H9 (cell line): ENCODE data around the gene LTBP4. TPM values are rescaled to one million over a fixed set of nuclear protein-coding genes. Genes with fewer than 3 reads are reported as not detected.

Experiments
- DNase-seq: peaks from one replicate; pipeline ENCODE4 v3.0.0-alpha.2; 2017
- H2AFZ ChIP-seq: one replicate; pipeline ENCODE4 v1.6.1; 2013; ENCODE audit warnings: mild to moderate bottlenecking, low read length, control low read depth, moderate library complexity
- H2AK5ac ChIP-seq: 2 replicates; pipeline ENCODE4 v1.6.1; 2013; ENCODE audit warnings: low read length, control low read depth, mixed read lengths; ENCODE audit not compliant: insufficient read length
- H2BK120ac ChIP-seq: one replicate; pipeline ENCODE4 v1.6.1; 2013; ENCODE audit warnings: low read depth, mild to moderate bottlenecking, low read length, control low read depth, inconsistent platforms; ENCODE audit not compliant: poor library complexity, severe bottlenecking
- H2BK12ac ChIP-seq: 2 replicates; pipeline ENCODE4 v1.6.1; 2013; ENCODE audit warnings: low read length, control low read depth, mixed read lengths, low read depth; ENCODE audit not compliant: insufficient read length
- H2BK15ac ChIP-seq: 2 replicates; pipeline ENCODE4 v1.6.1; 2013; ENCODE audit warnings: low read depth, low read length, control low read depth
- H2BK20ac ChIP-seq: one replicate; pipeline ENCODE4 v1.6.1; 2013; ENCODE audit warnings: low read depth, mild to moderate bottlenecking, low read length, control low read depth, inconsistent platforms; ENCODE audit not compliant: poor library complexity, severe bottlenecking
- H2BK5ac ChIP-seq: 2 replicates; pipeline ENCODE4 v1.6.1; 2013; ENCODE audit warnings: low read length, control low read depth, mixed read lengths; ENCODE audit not compliant: insufficient read length
- H3K14ac ChIP-seq: 2 replicates; pipeline ENCODE4 v1.6.1; 2013; ENCODE audit warnings: low read length, control low read depth; ENCODE audit not compliant: insufficient read depth
- H3K18ac ChIP-seq: 2 replicates; pipeline ENCODE4 v1.6.1; 2013; ENCODE audit warnings: low read depth, mild to moderate bottlenecking, mixed read lengths, low read length, control low read depth; ENCODE audit not compliant: insufficient read length
- H3K23ac ChIP-seq: 2 replicates; pipeline ENCODE4 v1.6.1; 2013; ENCODE audit warnings: low read length, control low read depth, mixed read lengths, low read depth; ENCODE audit not compliant: insufficient read length
- H3K23me2 ChIP-seq: 2 replicates; pipeline ENCODE4 v1.6.1; 2013; ENCODE audit warnings: low read depth, mild to moderate bottlenecking, mixed read lengths, low read length, control low read depth; ENCODE audit not compliant: insufficient read length, poor library complexity, severe bottlenecking
- H3K27ac ChIP-seq: 2 replicates; pipeline ENCODE4 v1.5.1; 2013; ENCODE audit warnings: low read length, control low read depth, mixed read lengths, low read depth; ENCODE audit not compliant: insufficient read length
- H3K27me3 ChIP-seq: 2 replicates; pipeline ENCODE4 v1.6.1; 2013; ENCODE audit warnings: low read length, control low read depth, inconsistent platforms; ENCODE audit not compliant: insufficient read depth
- H3K4ac ChIP-seq: 2 replicates; pipeline ENCODE4 v1.6.1; 2013; ENCODE audit warnings: low read depth, mild to moderate bottlenecking, control low read depth, inconsistent platforms, low read length, moderate library complexity
- H3K4me1 ChIP-seq: 2 replicates; pipeline ENCODE4 v1.6.1; 2013; ENCODE audit warnings: low read length, control low read depth, inconsistent platforms; ENCODE audit not compliant: insufficient read depth
- H3K4me2 ChIP-seq: 2 replicates; pipeline ENCODE4 v1.6.1; 2013; ENCODE audit warnings: low read length, control low read depth, mixed read lengths; ENCODE audit not compliant: insufficient read length, insufficient read depth
- H3K56ac ChIP-seq: 2 replicates; pipeline ENCODE4 v1.6.1; 2013; ENCODE audit warnings: low read depth, mild to moderate bottlenecking, mixed read lengths, low read length, control low read depth; ENCODE audit not compliant: insufficient read length
- H3K79me1 ChIP-seq: 2 replicates; pipeline ENCODE4 v1.6.1; 2013; ENCODE audit warnings: low read depth, mild to moderate bottlenecking, moderate library complexity, low read length, control low read depth, inconsistent platforms; ENCODE audit not compliant: insufficient read depth, poor library complexity, severe bottlenecking
- H3K79me2 ChIP-seq: 2 replicates; pipeline ENCODE4 v1.6.1; 2013; ENCODE audit warnings: low read length, control low read depth, inconsistent platforms; ENCODE audit not compliant: insufficient read depth
- H3K9ac ChIP-seq: 2 replicates; pipeline ENCODE4 v1.6.1; 2013; ENCODE audit warnings: low read length, control low read depth, mixed read lengths; ENCODE audit not compliant: insufficient read length; ENCODE audit errors: extremely low read depth
- H3K9me3 ChIP-seq: one replicate; pipeline ENCODE4 v1.6.1; 2013; ENCODE audit warnings: low read depth, low read length, inconsistent platforms; ENCODE audit not compliant: control insufficient read depth
- H3T11ph ChIP-seq: one replicate; pipeline ENCODE4 v1.6.1; 2013; ENCODE audit warnings: mild to moderate bottlenecking, low read length, control low read depth, inconsistent platforms
- H4K20me1 ChIP-seq: one replicate; pipeline ENCODE4 v1.6.1; 2013; ENCODE audit not compliant: control insufficient read depth, insufficient read length, insufficient read depth
- H4K5ac ChIP-seq: 2 replicates; pipeline ENCODE4 v1.6.1; 2013; ENCODE audit warnings: low read depth, mild to moderate bottlenecking, mixed read lengths, low read length, control low read depth; ENCODE audit not compliant: insufficient read length
- H4K8ac ChIP-seq: replicated peaks from 2 replicates; pipeline ENCODE4 v1.6.1; 2013; ENCODE audit warnings: low read length, control low read depth, mixed read lengths, low read depth; ENCODE audit not compliant: insufficient read length
- H4K91ac ChIP-seq: 2 replicates; pipeline ENCODE4 v1.6.1; 2013; ENCODE audit warnings: low read depth, mild to moderate bottlenecking, moderate library complexity, mixed read lengths, low read length, control low read depth; ENCODE audit not compliant: insufficient read length
- H3K27ac Mint-ChIP-seq, 3 experiments: 2 replicates in 2 of 3; 3 replicates in 1 of 3; pipeline ENCODE4 v1.8.0; 2020 to 2021; ENCODE audit warnings: mixed read lengths in 3 of 3, mild to moderate bottlenecking in 1 of 3, moderate library complexity in 1 of 3
- H3K27me3 Mint-ChIP-seq: 2 replicates; pipeline ENCODE4 v1.8.0; 2021; ENCODE audit warnings: low read depth, mild to moderate bottlenecking, moderate library complexity, mixed read lengths
- H3K36me3 Mint-ChIP-seq, 3 experiments: 2 replicates in 2 of 3; 3 replicates in 1 of 3; pipeline ENCODE4 v1.8.0; 2020 to 2021; ENCODE audit warnings: low read depth in 3 of 3, mixed read lengths in 3 of 3; ENCODE audit not compliant: insufficient read depth in 1 of 3
- H3K4me1 Mint-ChIP-seq, 2 experiments: 2 replicates each; pipeline ENCODE4 v1.8.0; 2020; ENCODE audit warnings: mixed read lengths in 2 of 2
- H3K4me3 Mint-ChIP-seq, 2 experiments: 2 replicates in 1 of 2; 3 replicates in 1 of 2; pipeline ENCODE4 v1.8.0; 2020 to 2021; ENCODE audit warnings: mild to moderate bottlenecking in 2 of 2, mixed read lengths in 2 of 2, moderate library complexity in 1 of 2
- H3K9me3 Mint-ChIP-seq, 2 experiments: 2 replicates in 1 of 2; 3 replicates in 1 of 2; pipeline ENCODE4 v1.8.0; 2020; ENCODE audit warnings: mild to moderate bottlenecking in 2 of 2, mixed read lengths in 2 of 2, moderate library complexity in 1 of 2
- WGBS: extraction: QIAGEN DNeasy Blood & Tissue Kit; methylation state at CpG from one replicate; pipeline ENCODE4 v1.1.7; 2013; ENCODE audit warnings: missing lambda C conversion rate, low lambda C conversion rate, mixed read lengths; ENCODE audit not compliant: insufficient read length; ENCODE audit errors: extremely low coverage; 5-methylcytosine and 5-hydroxymethylcytosine counted together
- total RNA-seq: library from RNA; stranded (reverse); gene quantifications from 2 replicates; pipeline ENCODE4 v1.2.1, GENCODE V29; 2021
- TF ChIP-seq, protein P1 (sequence below): fragments of 200-600 bp; sonication (generic); conservative IDR thresholded peaks from 3 replicates; pipeline ENCODE4 v1.8.0; 2021; ENCODE audit warnings: antibody characterized with exemption, mild to moderate bottlenecking

Gene LTBP4
- total RNA-seq, 1 experiment from 2014 or later, result 129 TPM

DNA sequence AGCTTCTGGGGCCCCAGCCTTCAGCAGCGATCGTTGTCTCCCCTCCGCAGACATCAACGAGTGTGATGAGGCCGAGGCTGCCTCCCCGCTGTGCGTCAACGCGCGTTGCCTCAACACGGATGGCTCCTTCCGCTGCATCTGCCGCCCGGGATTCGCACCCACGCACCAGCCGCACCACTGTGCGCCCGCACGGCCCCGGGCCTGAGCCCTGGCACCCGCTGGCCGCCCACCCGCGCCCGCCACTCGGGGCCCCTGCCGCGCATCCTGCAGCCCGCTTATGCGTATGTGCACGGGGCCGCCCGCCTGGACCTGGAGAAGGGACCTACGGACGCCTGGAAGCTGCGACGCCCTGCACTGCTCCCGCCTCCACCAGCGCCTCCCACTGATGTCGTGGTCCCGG, 28.2 kb downstream of the LTBP4 start:
- Mint-ChIP-seq H3K4me1 (peaks cover 35 to 39% of the 10 kb centered on the region in 2 experiments), H3K27me3 (peaks cover 15% of the 10 kb centered on the region), H3K27ac (no peak overlapping the region), H3K36me3 (peaks cover 20 to 48% (median 41%) of the 10 kb centered on the region in 3 experiments; a peak in 6 of 7 replicates), H3K4me3 (no peak overlapping the region), H3K9me3 (peaks cover 0 to 3% of the 10 kb centered on the region in 2 experiments; a peak in 2 of 5 replicates)
- no peak overlapping the region for H3K27ac ChIP-seq
- no peak overlapping the region for H2BK5ac ChIP-seq
- H4K5ac ChIP-seq, result no peak overlapping the region
- no CpG with 5 or more reads among the region's 42 CpGs for WGBS
- H3K4me2 ChIP-seq, result no peak overlapping the region
- no peak overlapping the region for H2BK120ac ChIP-seq
- no peaks in the 10 kb centered on the region for H3K23me2 ChIP-seq
- no peak overlapping the region for H4K8ac ChIP-seq
- H3K4me1 ChIP-seq, result peaks cover 6% of the 10 kb centered on the region; the same call in 1 of the 2 replicates
- H3K27me3 ChIP-seq, result no peaks in the 10 kb centered on the region; the same call in 1 of the 2 replicates
- no peak overlapping the region for H3K14ac ChIP-seq
- DNase-seq, result no peak
- no peaks in the 10 kb centered on the region for H4K20me1 ChIP-seq
- H3K4ac ChIP-seq, result no peak overlapping the region
- no peak overlapping the region for H2AK5ac ChIP-seq
- H3K9ac ChIP-seq, result no peak overlapping the region
- no peaks in the 10 kb centered on the region for H3K79me1 ChIP-seq
- H2AFZ ChIP-seq, result no peak overlapping the region
- H2BK15ac ChIP-seq, result no peak overlapping the region
- H2BK12ac ChIP-seq, result no peak overlapping the region
- no peak overlapping the region for H3K18ac ChIP-seq
- no peaks in the 10 kb centered on the region for H3K9me3 ChIP-seq
- no peaks in the 10 kb centered on the region for H3K79me2 ChIP-seq
- TF ChIP-seq, protein P1, sequence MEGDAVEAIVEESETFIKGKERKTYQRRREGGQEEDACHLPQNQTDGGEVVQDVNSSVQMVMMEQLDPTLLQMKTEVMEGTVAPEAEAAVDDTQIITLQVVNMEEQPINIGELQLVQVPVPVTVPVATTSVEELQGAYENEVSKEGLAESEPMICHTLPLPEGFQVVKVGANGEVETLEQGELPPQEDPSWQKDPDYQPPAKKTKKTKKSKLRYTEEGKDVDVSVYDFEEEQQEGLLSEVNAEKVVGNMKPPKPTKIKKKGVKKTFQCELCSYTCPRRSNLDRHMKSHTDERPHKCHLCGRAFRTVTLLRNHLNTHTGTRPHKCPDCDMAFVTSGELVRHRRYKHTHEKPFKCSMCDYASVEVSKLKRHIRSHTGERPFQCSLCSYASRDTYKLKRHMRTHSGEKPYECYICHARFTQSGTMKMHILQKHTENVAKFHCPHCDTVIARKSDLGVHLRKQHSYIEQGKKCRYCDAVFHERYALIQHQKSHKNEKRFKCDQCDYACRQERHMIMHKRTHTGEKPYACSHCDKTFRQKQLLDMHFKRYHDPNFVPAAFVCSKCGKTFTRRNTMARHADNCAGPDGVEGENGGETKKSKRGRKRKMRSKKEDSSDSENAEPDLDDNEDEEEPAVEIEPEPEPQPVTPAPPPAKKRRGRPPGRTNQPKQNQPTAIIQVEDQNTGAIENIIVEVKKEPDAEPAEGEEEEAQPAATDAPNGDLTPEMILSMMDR, result no peak
- H3T11ph ChIP-seq, result no peak overlapping the region
- H2BK20ac ChIP-seq, result no peak overlapping the region
- H3K23ac ChIP-seq, result no peak overlapping the region
- H4K91ac ChIP-seq, result no peak overlapping the region
- H3K56ac ChIP-seq, result no peak overlapping the region
